BJ (cell line): ENCODE measurements around the gene TRAF3IP1. TPM values are rescaled to one million over a fixed set of nuclear protein-coding genes. Genes with fewer than 3 reads are reported as not detected.

Experiments used
- CTCF ChIA-PET: fragments of 350-600 bp; formaldehyde crosslinking; extraction: SDS; loops from one replicate; lab custom pipeline; 2021; ENCODE audit warnings: antibody characterized with exemption, inconsistent platforms; lab: Yijun Ruan, JAX
- POLR2A ChIA-PET: fragments of 300-600 bp; sonication (Branson Sonifier 250); formaldehyde crosslinking; extraction: SDS; loops from one replicate; lab custom pipeline; 2021; ENCODE audit warnings: antibody characterized with exemption; lab: Charles Lee
- DNase-seq: peaks from one replicate; pipeline ENCODE4 v3.0.0-alpha.2; 2011; ENCODE audit warnings: low read depth
- H3K27me3 ChIP-seq: 2 replicates; pipeline ENCODE4 v1.6.0; 2011; ENCODE audit warnings: low read length; ENCODE audit not compliant: control insufficient read depth, insufficient read depth
- H3K36me3 ChIP-seq: 2 replicates; pipeline ENCODE4 v1.5.1; 2011; ENCODE audit warnings: low read length; ENCODE audit not compliant: control insufficient read depth, insufficient read depth
- H3K4me3 ChIP-seq: 2 replicates; pipeline ENCODE4 v1.5.1; 2011; ENCODE audit warnings: low read depth, mild to moderate bottlenecking, control low read depth, low read length
- CTCF ChIP-seq: IDR thresholded peaks from 2 replicates; pipeline ENCODE4 v1.5.1; 2011; ENCODE audit warnings: low read depth, mild to moderate bottlenecking, control low read depth, inconsistent platforms, low read length, moderate library complexity; ENCODE audit not compliant: insufficient read depth
- polyA plus RNA-seq: library from polyadenylated mRNA; depleted of rRNA; stranded (reverse); fragments of >200 nt; gene quantifications from 2 replicates; pipeline ENCODE4 v1.2.3, GENCODE V29; 2011

Gene TRAF3IP1
- polyA plus RNA-seq, 1 experiment, result 5.8 TPM

DNA sequence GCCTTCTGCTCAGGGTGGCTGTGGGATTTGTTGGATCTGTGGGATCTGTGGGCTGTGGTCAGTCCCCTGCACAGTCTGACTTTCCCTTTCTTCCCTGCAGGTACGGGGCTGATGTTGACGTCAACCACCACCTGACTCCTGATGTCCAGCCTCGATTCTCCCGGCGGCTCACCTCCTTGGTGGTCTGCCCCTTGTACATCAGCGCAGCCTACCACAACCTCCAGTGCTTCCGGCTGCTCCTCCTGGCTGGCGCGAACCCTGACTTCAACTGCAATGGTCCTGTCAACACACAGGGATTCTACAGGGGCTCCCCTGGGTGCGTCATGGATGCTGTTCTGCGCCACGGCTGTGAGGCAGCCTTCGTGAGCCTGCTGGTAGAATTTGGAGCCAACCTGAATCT lies 123.9 kb downstream of the TRAF3IP1 start:
- no peak for DNase-seq
- POLR2A ChIA-PET, result no interaction called here
- no peaks in the 10 kb centered on the region for H3K27me3 ChIP-seq
- TF ChIP-seq CTCF, result no peak
- no peak overlapping the region for H3K4me3 ChIP-seq
- H3K36me3 ChIP-seq, result peaks cover 32% of the 10 kb centered on the region
- CTCF ChIA-PET, result no interaction called here

- peaks cover 34% of the 10 kb centered on the region for H3K36me3 ChIP-seq
- DNase-seq, result no peak
- no peaks in the 10 kb centered on the region for H3K27me3 ChIP-seq
- no peak for TF ChIP-seq CTCF
- CTCF ChIA-PET, result interaction anchor here (1.0 to 1.6 kb wide), 2 partner anchors 10 to 75 kb away, joined by 3 to 4 read pairs; no protein-coding TSS in a partner anchor
- H3K4me3 ChIP-seq, result no peak overlapping the region
- POLR2A ChIA-PET, result no interaction called here
Observed at GRCh38 chr2:238445409-238446190, 125.3 kb downstream of the TRAF3IP1 start.

DNA sequence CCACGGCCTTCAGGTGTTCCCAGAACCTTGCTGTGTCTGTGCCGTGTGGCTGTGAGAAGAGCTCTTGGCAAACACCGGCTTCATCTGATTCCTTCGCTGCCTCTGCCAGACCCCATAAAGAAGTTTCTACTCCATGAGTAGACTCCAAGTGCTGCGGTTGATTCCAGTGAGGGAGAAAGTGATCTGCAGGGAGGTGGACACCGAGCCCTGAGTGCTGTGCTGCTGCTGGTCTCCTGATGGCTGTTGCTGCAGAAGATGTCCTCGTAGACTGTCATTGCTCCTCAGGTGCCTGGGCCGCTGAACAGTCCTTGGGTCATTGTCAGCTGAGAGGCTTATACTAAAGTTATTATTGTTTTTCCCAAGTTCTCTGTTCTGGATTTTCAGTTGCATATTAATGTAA lies 126.1 kb downstream of the TRAF3IP1 start:
- Histone ChIP-seq H3K27me3 (no peaks in the 10 kb centered on the region), H3K36me3 (peaks cover 37% of the 10 kb centered on the region), H3K4me3 (no peak overlapping the region)
- no peak for DNase-seq
- no peak for TF ChIP-seq CTCF
- ChIA-PET CTCF (interaction anchor here (1.6 kb wide), 1 partner anchor 76 kb away, joined by 3 read pairs; no protein-coding TSS in a partner anchor), POLR2A (no interaction called here)

GRCh38 chr2:238448031-238448955 lies 128.0 kb downstream of the TRAF3IP1 start:
- TF ChIP-seq CTCF, result no peak
- no peak for DNase-seq
- Histone ChIP-seq H3K4me3 (no peak overlapping the region), H3K27me3 (no peaks in the 10 kb centered on the region), H3K36me3 (peaks cover 37% of the 10 kb centered on the region)
- ChIA-PET POLR2A (no interaction called here), CTCF (interaction anchor here (0.7 to 2.5 kb wide), 5 partner anchors 9 to 91 kb away, joined by 4 to 10 read pairs (median 5); no protein-coding TSS in a partner anchor)

DNA sequence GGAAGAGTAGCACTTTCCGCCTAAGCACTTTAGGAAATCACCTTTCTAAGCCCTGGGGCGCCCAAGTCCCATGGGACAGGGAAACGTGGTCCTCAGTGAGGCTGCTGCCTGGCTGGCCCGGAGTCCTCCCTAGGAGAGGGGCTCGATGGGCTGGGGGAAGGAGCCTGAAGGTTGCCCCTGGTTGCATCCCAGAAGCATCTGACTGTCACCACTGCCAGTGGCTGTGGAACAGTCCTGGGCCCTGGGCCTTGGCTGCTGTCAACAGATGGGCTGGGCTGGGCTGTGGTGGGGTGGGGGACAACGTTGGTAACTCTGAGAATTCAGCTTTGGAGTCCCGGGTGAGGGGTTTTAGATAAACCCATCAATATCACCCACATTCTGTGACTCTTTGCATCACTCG lies 128.9 kb downstream of the TRAF3IP1 start:
- Histone ChIP-seq H3K27me3 (no peaks in the 10 kb centered on the region), H3K4me3 (no peak overlapping the region), H3K36me3 (peaks cover 35% of the 10 kb centered on the region)
- ChIA-PET POLR2A (no interaction called here), CTCF (interaction anchor here (0.7 to 2.5 kb wide), 6 partner anchors 12 to 92 kb away, joined by 3 to 10 read pairs (median 4); no protein-coding TSS in a partner anchor)
- no peak for DNase-seq
- no peak for TF ChIP-seq CTCF
